ENCODE data around the gene GIPR.
"Not testable (repeated sequence)": the region's sequence is repeated elsewhere in the genome, so short reads cannot be mapped to it uniquely, and the experiment has no call there.

The GIPR gene, protein sequence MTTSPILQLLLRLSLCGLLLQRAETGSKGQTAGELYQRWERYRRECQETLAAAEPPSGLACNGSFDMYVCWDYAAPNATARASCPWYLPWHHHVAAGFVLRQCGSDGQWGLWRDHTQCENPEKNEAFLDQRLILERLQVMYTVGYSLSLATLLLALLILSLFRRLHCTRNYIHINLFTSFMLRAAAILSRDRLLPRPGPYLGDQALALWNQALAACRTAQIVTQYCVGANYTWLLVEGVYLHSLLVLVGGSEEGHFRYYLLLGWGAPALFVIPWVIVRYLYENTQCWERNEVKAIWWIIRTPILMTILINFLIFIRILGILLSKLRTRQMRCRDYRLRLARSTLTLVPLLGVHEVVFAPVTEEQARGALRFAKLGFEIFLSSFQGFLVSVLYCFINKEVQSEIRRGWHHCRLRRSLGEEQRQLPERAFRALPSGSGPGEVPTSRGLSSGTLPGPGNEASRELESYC

GRCh38 chr19:45667620-45668341 lies at the start of gene GIPR:
TSS of gene GIPR (plus strand) at chr19:45668221. CDS start at chr19:45669521, 1,300 bp downstream.
- DNase-seq (ENCODE audit: low spot score) = peak; percentile 83
- TF ChIP-seq CTCF (IDR thresholded peaks at IDR 0.05; ENCODE audit: borderline replicate concordance, control extremely low read depth, extremely low read depth, insufficient read depth, missing control alignments) = no peak
- in situ Hi-C loops (cut with MboI; ENCODE audit: low sequenced_read_pairs, unreplicated experiment) = no loop called here

DNA sequence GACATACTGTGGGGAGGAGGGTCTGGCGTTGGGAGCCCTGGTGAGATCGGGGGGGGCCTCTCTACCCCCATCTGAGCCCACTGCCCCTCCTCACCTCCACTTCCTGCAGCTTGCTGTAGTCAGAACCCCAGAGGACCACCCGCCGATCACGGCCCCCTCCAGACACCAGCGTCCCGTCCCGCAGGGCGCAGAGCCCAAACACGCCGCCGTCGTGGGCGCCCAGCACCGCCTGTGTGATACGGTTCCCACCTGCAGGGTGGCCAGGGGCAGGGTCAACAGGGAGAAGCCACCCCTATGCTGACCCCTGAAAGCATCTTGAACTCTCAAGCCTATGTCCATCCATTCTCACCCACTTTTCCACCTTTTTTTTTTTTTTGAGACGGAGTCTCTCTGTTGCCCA lies 46.6 kb upstream of the GIPR start:
- in situ Hi-C loops (cut with MboI; ENCODE audit: low sequenced_read_pairs, unreplicated experiment) = no loop called here
- no peak for DNase-seq (ENCODE audit: low spot score)
- no peak for TF ChIP-seq CTCF (IDR thresholded peaks at IDR 0.05; ENCODE audit: borderline replicate concordance, control extremely low read depth, extremely low read depth, insufficient read depth, missing control alignments)

- no peak for DNase-seq (ENCODE audit: low spot score)
- TF ChIP-seq CTCF (IDR thresholded peaks at IDR 0.05; ENCODE audit: borderline replicate concordance, control extremely low read depth, extremely low read depth, insufficient read depth, missing control alignments) = no peak
- in situ Hi-C loops (cut with MboI; ENCODE audit: low sequenced_read_pairs, unreplicated experiment) = no loop called here
Measured at GRCh38 chr19:45621976-45622503, 46.0 kb upstream of the GIPR start.

- no peak for TF ChIP-seq CTCF (IDR thresholded peaks at IDR 0.05; ENCODE audit: borderline replicate concordance, control extremely low read depth, extremely low read depth, insufficient read depth, missing control alignments)
- in situ Hi-C loops (cut with MboI; ENCODE audit: low sequenced_read_pairs, unreplicated experiment) = no loop called here
- DNase-seq (ENCODE audit: low spot score) = no peak
Measured at GRCh38 chr19:45623984-45624383, 44.0 kb upstream of the GIPR start.

DNA sequence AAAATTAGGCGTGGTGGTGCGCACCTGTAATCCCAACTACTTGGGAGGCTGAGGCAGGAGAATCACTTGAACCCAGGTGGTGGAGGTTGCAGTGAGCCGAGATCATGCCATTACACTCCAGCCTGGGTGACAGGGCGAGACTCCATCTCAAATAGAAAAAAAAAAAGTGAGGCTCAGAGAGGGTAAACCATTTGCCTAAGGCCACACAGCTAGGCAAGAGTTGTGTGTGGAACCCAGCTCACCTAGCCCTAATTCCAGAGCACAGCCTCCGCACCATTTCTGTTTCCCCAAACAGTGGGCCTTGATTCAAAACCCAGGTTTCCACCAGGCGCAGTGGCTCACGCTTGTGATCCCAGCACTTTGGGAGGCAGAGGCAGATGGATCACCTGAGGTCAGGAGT lies 39.8 kb upstream of the GIPR start:
- DNase-seq (ENCODE audit: low spot score); in situ Hi-C loops (cut with MboI; ENCODE audit: low sequenced_read_pairs, unreplicated experiment): not testable (repeated sequence)

DNA sequence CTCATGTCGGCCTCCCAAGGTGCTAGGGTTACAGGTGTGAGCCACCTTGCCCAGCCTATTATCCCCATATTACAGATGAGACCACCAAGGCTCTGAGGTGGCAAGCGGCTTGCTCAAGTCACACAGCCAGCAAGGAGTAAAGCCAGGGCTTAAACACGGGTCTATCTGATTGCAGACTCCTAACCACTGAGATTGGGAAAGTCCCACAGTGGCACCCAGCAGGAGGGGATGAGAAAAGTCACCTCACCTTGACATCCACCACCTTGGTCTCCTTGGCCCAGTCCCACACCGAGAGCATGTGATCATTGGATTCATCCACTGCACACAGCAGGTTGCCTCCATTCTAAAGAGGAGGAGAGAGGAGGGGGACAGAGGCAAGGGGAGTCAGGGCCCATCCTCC lies 38.3 kb upstream of the GIPR start:
- no peak for TF ChIP-seq CTCF (IDR thresholded peaks at IDR 0.05; ENCODE audit: borderline replicate concordance, control extremely low read depth, extremely low read depth, insufficient read depth, missing control alignments)
- DNase-seq (ENCODE audit: low spot score) = no peak
- in situ Hi-C loops (cut with MboI; ENCODE audit: low sequenced_read_pairs, unreplicated experiment) = no loop called here

GRCh38 chr19:45630463-45630862 lies 37.6 kb upstream of the GIPR start:
- TF ChIP-seq CTCF (IDR thresholded peaks at IDR 0.05; ENCODE audit: borderline replicate concordance, control extremely low read depth, extremely low read depth, insufficient read depth, missing control alignments) = no peak
- peak; percentile 73 for DNase-seq (ENCODE audit: low spot score)
- in situ Hi-C loops (cut with MboI; ENCODE audit: low sequenced_read_pairs, unreplicated experiment) = no loop called here

Data from GM13976 (cell line).